Gastrocnemius medialis (tissue), 4 donors: ENCODE data around the gene KLHDC4.

Experiments used
- CTCF ChIP-seq, 5 experiments: fragments of 450-650 bp in 3 of 5; fragments of 200-600 bp in 2 of 5; sonication (generic) in 2 of 5; IDR thresholded peaks in 4 of 5; conservative IDR thresholded peaks in 1 of 5; 1 replicate in 4 of 5; 2 replicates in 1 of 5; pipeline ENCODE4 v1.5.1; 2016 to 2019; ENCODE audit warnings: antibody characterized with exemption in 5 of 5, mild to moderate bottlenecking in 3 of 5, moderate library complexity in 3 of 5
- POLR2A ChIP-seq, 2 donors: fragments of 450-650 bp; IDR thresholded peaks; one replicate each; pipeline ENCODE4 v1.6.1; 2017; ENCODE audit warnings: antibody characterized with exemption in 2 of 2, mild to moderate bottlenecking in 2 of 2, moderate library complexity in 2 of 2

GRCh38 chr16:87677830-87678229 lies 88.0 kb downstream of the KLHDC4 start:
- TF ChIP-seq CTCF (IDR thresholded peaks at IDR 0.05 in 4 of 5, conservative IDR thresholded peaks at IDR 0.05 in 1 of 5) (no peak), POLR2A (IDR thresholded peaks at IDR 0.05) (no peak)
